Measurements from ENCODE around the gene BAHCC1.

DNA sequence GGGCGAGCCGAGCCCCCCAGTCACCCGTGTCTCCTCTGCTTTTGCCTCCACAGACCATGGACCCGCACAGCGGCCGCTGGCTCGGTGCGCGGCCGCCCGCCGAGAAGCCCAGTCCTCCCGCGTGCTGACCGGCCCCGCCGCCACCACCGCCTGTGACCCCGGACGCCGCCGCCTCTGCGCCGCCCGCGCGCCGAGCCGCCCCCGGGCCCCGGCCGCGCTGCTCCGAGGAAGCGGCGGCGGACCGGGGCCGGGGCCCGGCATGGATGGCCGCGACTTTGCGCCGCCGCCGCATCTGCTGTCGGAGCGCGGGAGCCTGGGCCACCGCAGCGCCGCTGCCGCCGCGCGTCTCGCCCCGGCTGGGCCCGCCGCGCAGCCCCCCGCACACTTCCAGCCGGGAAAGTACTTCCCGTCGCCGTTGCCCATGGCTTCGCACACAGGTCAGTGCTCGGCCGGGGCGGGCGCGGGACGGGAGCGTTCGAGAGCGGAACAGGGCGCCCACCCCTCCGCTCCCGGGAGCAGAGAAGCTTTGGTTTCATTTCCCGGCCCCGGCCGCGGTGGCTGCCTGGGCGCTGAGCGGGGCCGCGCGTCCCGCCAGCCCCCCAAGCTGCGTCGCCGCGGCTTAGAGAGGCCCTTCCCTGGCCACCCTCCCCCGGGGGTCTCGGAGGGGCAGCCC, 4.4 kb downstream of the BAHCC1 start:
- TF ChIP-seq POLR2A (IDR thresholded peaks at IDR 0.05; ENCODE audit: low read length) (no peak), GATA1 (IDR thresholded peaks at IDR 0.05; ENCODE audit: low read depth, low read length) (no peak)
